HG02571 (cell line): Measurements from ENCODE around the gene EIF1AD.
"Not testable (repeated sequence)": the region's sequence is repeated elsewhere in the genome, so short reads cannot be mapped to it uniquely, and the experiment has no call there.

ENCODE experiments used
- ATAC-seq: cut with Tn5 transposase; IDR thresholded peaks from one replicate; pipeline ENCODE4 v1.9.1; 2021; ENCODE audit warnings: mild to moderate bottlenecking, moderate library complexity; ENCODE audit not compliant: unreplicated experiment

EIF1AD gene

GRCh38 chr11:66022401-66023185 lies 20.6 kb upstream of the EIF1AD start:
- no peak for ATAC-seq

- no peak for ATAC-seq
Measured at GRCh38 chr11:66020618-66021357, 18.8 kb upstream of the EIF1AD start.

GRCh38 chr11:66020212-66020611 lies 18.3 kb upstream of the EIF1AD start:
- ATAC-seq, result no peak

GRCh38 chr11:66017321-66017720 lies 15.4 kb upstream of the EIF1AD start:
- no peak for ATAC-seq

- ATAC-seq, result no peak
Measured at GRCh38 chr11:66016793-66017177, 14.8 kb upstream of the EIF1AD start.

DNA sequence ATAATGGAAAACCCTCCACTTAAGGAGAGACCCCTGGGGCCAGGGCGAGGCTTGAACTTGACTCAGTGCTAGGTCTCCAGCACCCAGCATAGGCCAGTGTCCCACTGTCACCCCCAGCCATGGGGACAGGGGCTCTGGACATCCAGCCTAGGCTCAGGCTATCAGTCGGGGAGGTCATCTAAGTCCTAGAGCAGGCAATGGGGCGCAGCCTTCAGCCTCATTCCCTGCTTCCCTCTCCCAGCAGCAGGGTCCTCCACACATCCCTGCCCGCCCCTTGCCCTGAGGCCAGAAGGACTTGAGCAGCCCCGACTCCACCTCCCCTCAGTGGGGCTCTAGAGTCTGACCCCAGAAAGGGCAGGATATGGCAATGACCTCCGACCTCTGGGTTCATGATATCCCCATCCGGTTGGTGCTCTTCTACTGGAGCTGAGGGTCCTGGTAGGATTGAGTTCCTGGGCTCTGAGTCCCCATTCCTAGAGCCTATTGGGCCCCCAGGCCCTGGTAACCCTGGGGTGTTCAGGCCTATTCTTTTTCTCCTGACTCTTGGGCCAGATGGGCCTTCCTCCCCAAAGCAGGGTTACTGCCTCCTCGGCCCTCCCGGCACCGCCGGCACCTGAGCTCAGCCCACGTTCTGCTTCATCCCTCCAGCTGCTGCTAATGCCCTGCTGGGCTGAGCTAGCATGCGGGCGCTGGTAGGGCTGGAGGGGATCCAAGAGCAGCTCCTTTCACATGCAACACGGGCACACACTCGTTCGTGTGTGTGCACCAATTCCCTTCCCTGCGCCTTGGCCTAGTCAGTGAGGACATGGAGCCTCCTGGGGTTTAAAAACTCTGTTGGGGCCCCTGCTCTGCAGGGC lies 14.2 kb upstream of the EIF1AD start:
- no peak for ATAC-seq

DNA sequence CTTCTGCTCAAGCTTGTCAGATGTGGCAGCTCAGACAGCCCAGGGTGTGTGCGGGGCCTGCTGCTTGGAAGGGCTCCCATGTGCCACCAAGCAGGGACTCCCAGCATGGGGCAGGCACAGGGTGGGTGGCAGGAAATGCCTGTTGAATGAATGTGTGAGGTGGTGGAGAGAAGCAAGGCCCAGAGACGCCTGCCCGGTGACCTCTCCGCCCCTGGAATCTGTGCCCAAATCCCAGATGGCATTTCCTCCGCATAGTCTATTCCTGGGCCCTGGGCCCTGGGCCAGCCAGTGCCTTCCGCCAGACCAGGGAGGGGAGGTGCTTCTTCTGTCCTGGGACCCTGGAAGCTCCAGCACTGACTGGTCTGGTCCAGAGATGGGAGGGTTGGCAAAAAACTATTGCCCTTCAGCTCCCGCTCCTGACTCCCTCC lies 13.5 kb upstream of the EIF1AD start:
- no peak for ATAC-seq

DNA sequence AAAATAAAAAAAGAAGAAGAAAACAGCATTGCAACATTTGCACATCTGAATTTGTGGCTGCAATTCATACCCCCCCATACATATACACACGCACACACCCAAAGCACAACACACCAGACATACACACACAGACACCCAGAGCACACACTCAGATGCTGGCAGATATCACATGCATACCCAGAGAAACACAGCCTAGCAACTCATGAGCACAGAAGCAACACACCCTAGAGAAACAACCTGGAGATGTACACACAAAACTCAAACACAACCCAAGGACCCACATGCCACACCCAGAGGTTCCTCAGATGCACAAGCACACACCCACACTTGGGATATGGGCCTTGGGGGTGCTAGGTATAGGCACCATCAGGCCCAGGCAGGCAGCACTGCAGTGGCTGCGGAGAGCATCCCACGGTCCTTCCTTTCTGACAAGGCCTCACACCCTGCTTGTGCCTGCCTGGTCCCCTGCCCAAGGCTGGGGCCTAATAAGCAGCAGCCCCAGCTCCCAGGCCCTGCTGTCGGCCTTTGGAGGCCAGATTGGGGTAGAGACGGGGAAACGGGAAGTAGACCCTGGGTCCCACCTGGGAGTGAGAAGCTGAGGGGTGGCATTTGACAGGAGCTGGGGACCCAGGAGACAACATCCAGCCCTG lies 13.0 kb upstream of the EIF1AD start:
- no peak for ATAC-seq

DNA sequence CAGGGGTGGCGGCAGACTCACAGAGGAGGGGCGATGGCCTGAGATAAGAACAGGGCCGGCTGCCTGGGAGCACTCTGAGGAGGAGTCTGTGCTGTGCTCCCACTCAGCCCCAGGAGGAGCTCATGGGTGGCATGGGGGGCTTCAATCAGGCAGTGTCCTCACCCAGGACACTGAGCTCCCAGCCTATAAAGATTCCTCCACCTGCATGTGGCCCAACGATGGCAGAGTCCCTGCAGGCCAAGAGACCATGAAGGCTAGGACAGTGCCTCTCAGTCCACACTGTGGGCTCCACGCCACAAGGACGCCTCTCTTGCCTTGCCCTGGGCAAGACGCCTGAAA lies 11.8 kb upstream of the EIF1AD start:
- no peak for ATAC-seq

GRCh38 chr11:66012946-66013761 lies 11.2 kb upstream of the EIF1AD start:
- ATAC-seq, result no peak

GRCh38 chr11:66012371-66012945 lies 10.5 kb upstream of the EIF1AD start:
- no peak for ATAC-seq

DNA sequence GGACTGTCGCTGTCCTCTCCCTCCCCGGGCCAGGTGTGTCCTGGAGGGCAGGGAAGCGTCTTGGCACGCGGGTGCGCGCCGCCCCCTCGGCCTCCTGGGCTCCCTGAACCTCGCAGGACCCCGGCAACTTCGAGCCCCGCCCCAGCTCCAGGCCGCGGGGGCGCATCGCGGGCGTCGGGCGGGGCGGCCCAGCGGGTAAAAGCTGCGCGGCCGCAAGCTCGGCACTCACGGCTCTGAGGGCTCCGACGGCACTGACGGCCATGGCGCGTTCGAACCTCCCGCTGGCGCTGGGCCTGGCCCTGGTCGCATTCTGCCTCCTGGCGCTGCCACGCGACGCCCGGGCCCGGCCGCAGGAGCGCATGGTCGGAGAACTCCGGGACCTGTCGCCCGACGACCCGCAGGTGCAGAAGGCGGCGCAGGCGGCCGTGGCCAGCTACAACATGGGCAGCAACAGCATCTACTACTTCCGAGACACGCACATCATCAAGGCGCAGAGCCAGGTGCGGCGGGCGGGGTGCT lies 9.9 kb upstream of the EIF1AD start, which contains the start of gene CST6:
CST6 (plus strand) TSS at position 224 of the 519 bp plus-strand sequence; CDS start at position 261, 37 bp downstream.
- no peak for ATAC-seq

- no peak for ATAC-seq
Measured at GRCh38 chr11:66011239-66011784, 9.4 kb upstream of the EIF1AD start.

DNA sequence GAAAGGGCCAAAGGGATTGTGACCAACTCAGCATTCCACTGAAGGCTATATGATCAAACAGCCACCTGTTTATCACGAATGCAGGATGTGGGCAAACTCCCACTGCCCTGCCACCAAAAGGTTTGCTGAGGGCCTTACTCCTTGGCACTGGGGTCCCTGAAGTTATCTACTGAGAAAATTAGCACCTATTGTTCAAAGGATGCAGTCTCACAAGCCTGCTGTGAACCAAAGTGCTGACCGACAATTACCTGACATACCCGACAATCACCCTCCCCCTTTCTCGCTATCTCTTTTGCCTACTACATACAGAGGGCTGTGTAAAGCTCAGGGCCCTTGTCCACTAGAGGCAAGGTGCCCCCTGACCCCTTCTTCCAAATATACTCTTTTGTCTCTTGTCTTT lies 8.1 kb upstream of the EIF1AD start:
- not testable (repeated sequence) for ATAC-seq

- no peak for ATAC-seq
Measured at GRCh38 chr11:66008468-66009101, 6.6 kb upstream of the EIF1AD start.

DNA sequence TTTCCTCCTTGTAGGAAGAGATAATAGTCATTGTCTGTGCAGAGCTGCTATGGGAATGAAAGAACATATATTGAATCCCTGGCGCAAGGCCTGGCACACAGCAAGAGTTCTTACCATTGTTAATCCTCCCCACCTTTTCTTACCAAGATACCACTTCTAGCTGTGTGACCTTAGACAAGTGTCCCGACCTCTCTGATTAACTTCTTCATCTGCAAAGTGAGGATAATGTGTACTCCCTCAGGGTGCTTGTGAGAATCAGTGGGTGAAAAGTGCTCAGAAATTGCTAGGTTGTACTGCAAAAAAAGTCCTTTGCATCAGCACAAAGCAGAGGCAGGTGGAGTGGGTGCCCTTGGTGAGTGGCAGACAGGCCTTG lies 6.1 kb upstream of the EIF1AD start:
- ATAC-seq, result no peak

GRCh38 chr11:66007201-66007634 lies 5.3 kb upstream of the EIF1AD start:
- no peak for ATAC-seq

GRCh38 chr11:66006891-66007176 lies 4.9 kb upstream of the EIF1AD start:
- ATAC-seq, result no peak
